ENCODE measurements around the gene BAIAP2.

Gene BAIAP2

GRCh38 chr17:81115749-81116464 lies 81.0 kb downstream of the BAIAP2 start:
- no peak for DNase-seq

GRCh38 chr17:81116704-81117103 lies 81.8 kb downstream of the BAIAP2 start:
- DNase-seq: no peak

- DNase-seq: no peak
These were observed 82.8 kb downstream of the BAIAP2 start for GRCh38 chr17:81117672-81118198.

GRCh38 chr17:81118308-81119221 lies 83.6 kb downstream of the BAIAP2 start:
- DNase-seq: no peak

GRCh38 chr17:81119223-81120148 lies 84.5 kb downstream of the BAIAP2 start:
- DNase-seq: peak; percentile 30

- no peak for DNase-seq
These were observed 85.2 kb downstream of the BAIAP2 start for GRCh38 chr17:81120149-81120484.

- DNase-seq: no peak
These were observed 86.0 kb downstream of the BAIAP2 start for GRCh38 chr17:81120695-81121621.

- DNase-seq: no peak
These were observed 87.1 kb downstream of the BAIAP2 start for GRCh38 chr17:81121841-81122733.

GRCh38 chr17:81123052-81124048 lies 88.4 kb downstream of the BAIAP2 start:
- DNase-seq: no peak

- DNase-seq: no peak
These were observed 89.4 kb downstream of the BAIAP2 start for GRCh38 chr17:81124377-81124776.

GRCh38 chr17:81125573-81126081 lies 90.7 kb downstream of the BAIAP2 start:
- DNase-seq: no peak

- no peak for DNase-seq
These were observed 91.6 kb downstream of the BAIAP2 start for GRCh38 chr17:81126281-81127132.

GRCh38 chr17:81127133-81127455 lies 92.1 kb downstream of the BAIAP2 start:
- no peak for DNase-seq

- no peak for DNase-seq
These were observed 92.7 kb downstream of the BAIAP2 start for GRCh38 chr17:81127526-81128177.

GRCh38 chr17:81128338-81128737 lies 93.4 kb downstream of the BAIAP2 start:
- no peak for DNase-seq

- DNase-seq: no peak
These were observed 93.8 kb downstream of the BAIAP2 start for GRCh38 chr17:81128774-81129173.

- no peak for DNase-seq
These were observed 94.3 kb downstream of the BAIAP2 start for GRCh38 chr17:81129289-81129688.
